ENCODE measurements around the gene DCAF17.
"Not testable (repeated sequence)": the region's sequence is repeated elsewhere in the genome, so short reads cannot be mapped to it uniquely, and the experiment has no call there.

Gene DCAF17

GRCh38 chr2:171459498-171459897, 25.5 kb downstream of the DCAF17 start:
- no peak for DNase-seq

- DNase-seq: no peak
Observed at GRCh38 chr2:171460537-171460936, 26.5 kb downstream of the DCAF17 start.

GRCh38 chr2:171469176-171469575, 35.1 kb downstream of the DCAF17 start:
- no peak for DNase-seq

GRCh38 chr2:171470129-171470528, 36.1 kb downstream of the DCAF17 start:
- no peak for DNase-seq

GRCh38 chr2:171475979-171476378, 42.0 kb downstream of the DCAF17 start:
- no peak for DNase-seq

GRCh38 chr2:171478345-171478744, 44.3 kb downstream of the DCAF17 start:
- DNase-seq: no peak

- no peak for DNase-seq
Observed at GRCh38 chr2:171479154-171479814, 45.3 kb downstream of the DCAF17 start.

- no peak for DNase-seq
Observed at GRCh38 chr2:171480908-171481307, 46.9 kb downstream of the DCAF17 start.

GRCh38 chr2:171482308-171482707, 48.3 kb downstream of the DCAF17 start:
- no peak for DNase-seq

- no peak for DNase-seq
Observed at GRCh38 chr2:171482877-171483276, 48.9 kb downstream of the DCAF17 start.

GRCh38 chr2:171483793-171484192, 49.8 kb downstream of the DCAF17 start:
- no peak for DNase-seq

- DNase-seq: no peak
Observed at GRCh38 chr2:171485116-171485515, 51.1 kb downstream of the DCAF17 start.

- DNase-seq: no peak
Observed at GRCh38 chr2:171487201-171487600, 53.2 kb downstream of the DCAF17 start.

GRCh38 chr2:171487803-171488259, 53.8 kb downstream of the DCAF17 start:
- no peak for DNase-seq

GRCh38 chr2:171490577-171490976, 56.6 kb downstream of the DCAF17 start:
- DNase-seq: no peak

GRCh38 chr2:171491292-171491691, 57.3 kb downstream of the DCAF17 start:
- no peak for DNase-seq

- DNase-seq: no peak
Observed at GRCh38 chr2:171492664-171493063, 58.6 kb downstream of the DCAF17 start.

- not testable (repeated sequence) for DNase-seq
Observed at GRCh38 chr2:171497664-171498063, 63.6 kb downstream of the DCAF17 start.

- DNase-seq: no peak
Observed at GRCh38 chr2:171505374-171505773, 71.3 kb downstream of the DCAF17 start.

GRCh38 chr2:171509945-171510731, 76.1 kb downstream of the DCAF17 start:
- DNase-seq: no peak

GRCh38 chr2:171512014-171512413, 78.0 kb downstream of the DCAF17 start:
- no peak for DNase-seq

- DNase-seq: no peak
Observed at GRCh38 chr2:171512683-171513195, 78.7 kb downstream of the DCAF17 start.

- DNase-seq: no peak
Observed at GRCh38 chr2:171513719-171514160, 79.7 kb downstream of the DCAF17 start.

Measured in C1 segment of cervical spinal cord (tissue), 14 donors.